Stimulated activated CD4-positive, alpha-beta T cell treated with anti-CD3 and anti-CD28 coated beads, Interleukin-15, amount 100 ng/mL, for 48 hours (primary cell): Measurements from ENCODE around the gene RBFOX1.

Experiments used
- DNase-seq, 2 donors: peaks; one replicate each; pipeline ENCODE4 v3.0.0-alpha.2; 2020; ENCODE audit warnings: low read depth in 2 of 2

Gene RBFOX1

DNA sequence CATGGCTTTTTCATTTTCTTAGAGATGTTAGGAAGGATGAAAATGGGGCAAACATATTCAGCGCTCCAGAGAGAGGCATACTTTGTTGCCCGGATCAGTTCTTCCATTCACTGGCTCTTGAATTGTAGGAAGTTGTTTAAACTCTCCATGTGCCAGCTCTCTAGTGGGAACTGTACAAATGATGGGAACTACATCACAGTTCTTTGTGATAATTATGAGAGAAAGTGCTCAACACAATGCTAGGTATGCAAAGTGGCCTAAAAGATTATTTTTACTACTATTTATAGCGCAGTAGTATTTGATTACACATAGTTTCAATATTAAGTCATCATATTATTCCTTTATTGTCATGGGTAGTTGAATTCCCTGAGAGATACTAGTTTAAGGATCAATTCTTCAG, 268.5 kb downstream of the RBFOX1 start:
- DNase-seq = no peak

- no peak for DNase-seq
Measured at GRCh38 chr16:7602291-7602950, 269.8 kb downstream of the RBFOX1 start.

- no peak for DNase-seq
Measured at GRCh38 chr16:7605812-7606211, 273.2 kb downstream of the RBFOX1 start.

GRCh38 chr16:7612671-7613070, 280.0 kb downstream of the RBFOX1 start:
- no peak for DNase-seq

DNA sequence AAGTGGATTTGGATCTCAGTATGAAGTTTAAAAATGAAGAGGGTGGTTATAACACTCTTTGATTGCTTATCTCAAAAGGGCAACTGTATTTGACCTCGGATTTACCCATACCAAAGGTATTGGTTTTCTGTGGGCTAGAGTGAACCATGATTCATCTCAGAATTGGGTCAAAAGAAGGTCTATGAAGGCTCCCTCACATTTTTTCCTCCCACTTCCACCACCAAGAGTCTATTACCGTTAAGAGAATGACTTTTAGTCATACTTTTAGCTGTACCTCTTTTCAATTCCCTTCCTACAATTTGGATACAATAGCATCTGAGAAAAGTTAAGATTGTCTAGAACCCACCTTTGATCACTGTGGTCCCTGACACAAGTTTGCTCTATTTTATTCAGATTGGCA, 280.9 kb downstream of the RBFOX1 start:
- DNase-seq = no peak

DNA sequence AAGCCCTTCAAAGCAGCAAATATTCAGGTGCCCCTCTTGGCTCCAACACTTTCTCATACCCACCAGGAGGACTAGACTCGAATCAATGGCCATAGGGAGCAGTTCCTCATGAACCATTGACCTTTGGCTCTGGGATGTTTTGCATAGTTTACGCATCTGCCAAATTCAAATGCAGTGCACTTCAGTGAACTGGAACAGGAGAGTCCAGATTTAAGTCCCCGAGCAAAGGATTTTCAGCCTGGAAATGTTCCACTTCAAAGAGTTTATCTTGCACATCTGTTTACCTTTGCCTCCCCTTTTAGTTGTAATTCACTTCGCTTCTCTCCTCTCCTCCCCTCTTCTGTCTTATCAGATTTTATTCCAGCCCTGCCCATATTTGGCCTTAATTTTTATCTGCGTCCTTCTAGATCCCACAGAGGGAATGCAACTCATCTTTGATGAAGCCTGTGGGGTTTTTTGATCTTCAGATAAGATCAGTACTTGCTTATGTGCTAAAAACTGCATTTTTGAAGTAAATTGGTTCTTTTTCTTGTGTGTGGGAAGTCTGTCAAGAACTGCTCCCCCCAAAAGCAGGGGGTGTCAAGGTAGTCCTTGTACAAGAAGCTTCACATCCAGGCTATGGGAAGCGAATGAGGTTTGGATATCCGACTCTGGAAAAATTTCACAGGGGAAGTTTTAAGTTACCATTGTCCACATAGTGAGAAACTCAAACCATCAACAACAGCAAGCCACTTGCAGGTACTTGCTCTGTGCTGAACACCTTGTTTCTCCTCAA, 281.6 kb downstream of the RBFOX1 start:
- DNase-seq = no peak

- DNase-seq = no peak
Measured at GRCh38 chr16:7615565-7615964, 282.9 kb downstream of the RBFOX1 start.

- no peak for DNase-seq
Measured at GRCh38 chr16:7624871-7625766, 292.5 kb downstream of the RBFOX1 start.

DNA sequence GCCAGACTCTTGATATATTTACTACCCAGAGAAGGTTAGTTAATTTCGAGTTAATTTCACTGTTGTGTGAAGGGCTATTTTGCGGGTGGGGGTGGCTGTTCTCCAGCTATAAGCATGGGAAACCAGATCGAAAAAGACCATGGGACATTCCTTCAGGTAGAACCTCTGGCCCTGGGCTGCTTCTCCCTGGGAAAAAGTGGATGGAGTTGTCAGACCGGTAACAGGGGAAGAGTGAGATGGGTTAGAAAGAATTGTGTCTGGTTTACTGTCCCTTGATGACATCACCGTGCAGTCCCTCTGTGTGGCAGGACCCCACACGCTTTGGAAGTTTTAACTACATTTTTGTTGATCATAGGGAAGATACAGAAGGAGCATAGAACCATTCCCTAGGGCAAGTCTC, 296.3 kb downstream of the RBFOX1 start:
- no peak for DNase-seq

DNA sequence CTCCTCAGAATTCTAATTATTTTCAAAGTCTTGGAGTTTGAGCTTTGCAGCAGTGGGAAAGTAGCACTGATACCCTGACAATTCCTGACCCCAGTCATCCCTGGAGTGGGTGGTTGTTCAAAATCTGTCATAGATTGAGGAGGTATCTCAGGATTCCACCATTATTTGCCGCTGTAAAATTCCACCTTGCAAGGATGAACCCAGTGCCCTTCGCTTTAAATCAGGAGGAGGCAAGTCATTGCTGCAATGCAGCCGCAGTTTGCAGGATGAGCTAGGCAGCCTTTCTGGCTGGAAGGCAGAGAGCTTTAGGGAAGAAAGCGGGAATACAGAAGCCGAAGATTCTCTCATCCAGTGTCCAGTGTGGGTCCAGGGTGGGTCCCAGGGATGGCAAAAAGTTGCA, 296.9 kb downstream of the RBFOX1 start:
- no peak for DNase-seq

DNA sequence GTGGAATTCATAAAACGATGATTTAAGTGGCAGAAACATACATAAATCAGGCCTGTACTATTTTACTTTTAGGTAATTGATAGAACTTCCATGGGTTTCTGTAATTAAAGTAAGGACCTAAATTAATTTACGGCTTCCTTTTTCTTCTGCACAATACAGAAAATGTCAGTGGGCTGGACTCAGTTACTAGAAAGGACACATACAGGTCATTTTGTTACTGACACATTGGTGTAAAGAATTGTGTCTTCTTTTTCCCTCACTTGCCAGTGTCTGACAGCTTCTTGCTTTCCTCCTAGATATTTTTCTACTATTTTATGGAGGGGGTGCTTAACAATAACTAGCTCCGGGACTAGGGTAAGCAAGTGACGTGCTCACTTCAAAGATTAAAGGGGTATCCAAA, 304.8 kb downstream of the RBFOX1 start:
- no peak for DNase-seq

DNA sequence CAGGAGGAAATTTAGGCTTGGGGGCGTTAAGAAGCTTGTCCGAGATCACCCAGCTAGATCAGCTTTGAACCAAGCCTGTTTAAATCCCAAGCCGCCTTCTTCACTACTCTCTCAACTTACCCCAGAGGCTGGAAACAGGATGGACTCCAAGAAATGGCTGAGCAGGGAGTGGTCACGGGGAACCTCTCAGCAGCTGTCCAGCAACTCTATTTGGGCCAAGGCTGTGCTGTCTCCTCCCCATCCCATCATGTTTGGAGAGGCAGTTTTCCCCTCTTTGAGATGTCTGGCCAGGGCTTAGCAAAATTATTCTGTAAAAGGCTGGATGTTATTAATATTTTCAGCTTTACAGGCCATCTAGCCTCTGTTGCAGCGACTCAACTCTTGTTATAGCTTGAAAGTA, 305.7 kb downstream of the RBFOX1 start:
- DNase-seq = no peak

GRCh38 chr16:7640334-7640733, 307.7 kb downstream of the RBFOX1 start:
- no peak for DNase-seq

GRCh38 chr16:7644176-7644575, 311.5 kb downstream of the RBFOX1 start:
- DNase-seq = no peak

DNA sequence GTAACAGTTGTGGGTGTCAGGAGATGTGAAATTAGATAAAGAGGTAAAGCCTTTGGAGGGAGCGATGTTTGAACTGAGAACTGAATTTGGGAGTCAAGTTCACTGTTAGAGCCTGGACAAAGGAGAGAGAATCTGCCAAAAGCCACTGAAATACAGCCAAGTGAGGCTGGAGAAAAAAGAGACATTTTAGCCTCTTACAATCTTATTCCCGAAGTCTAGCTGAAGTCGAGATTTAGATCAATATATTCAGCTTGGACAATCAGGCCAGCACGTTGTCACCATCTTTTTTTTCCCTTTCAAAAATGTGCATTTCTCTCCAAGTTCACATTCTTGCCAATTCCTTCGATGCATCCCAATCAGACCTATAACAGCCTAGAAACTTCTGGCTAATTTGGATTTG, 312.2 kb downstream of the RBFOX1 start:
- DNase-seq = no peak

DNA sequence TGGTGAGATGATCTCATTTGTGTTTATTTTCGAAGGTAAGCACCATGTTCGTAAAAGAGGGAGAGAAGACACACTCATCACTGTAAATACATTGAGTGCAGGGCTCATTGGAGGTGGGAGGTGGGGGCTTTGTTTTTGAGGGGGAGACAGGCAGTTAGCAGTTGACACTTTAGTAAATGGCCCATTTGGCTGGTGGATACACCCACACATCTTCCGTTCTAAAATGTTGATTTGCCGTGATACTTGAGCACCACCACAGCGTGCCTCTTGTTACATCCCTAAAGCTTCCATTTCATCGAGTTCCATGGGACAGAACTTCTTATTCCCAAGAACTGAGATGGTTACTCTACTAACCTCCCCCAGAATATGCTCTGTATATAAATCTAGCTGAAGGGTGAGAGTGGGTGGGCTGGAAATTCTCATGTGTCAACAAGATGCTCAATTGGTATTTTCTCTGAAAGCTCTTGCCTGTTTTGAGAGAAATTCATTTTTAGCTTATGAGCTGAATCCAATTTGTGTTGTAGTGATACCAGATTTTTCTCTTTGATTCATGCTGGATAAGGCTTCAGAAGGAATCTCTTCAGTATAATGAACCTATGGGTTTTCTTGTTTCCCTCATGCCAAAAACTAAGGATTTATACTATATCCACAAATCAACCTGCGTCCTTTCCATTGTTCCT, 314.3 kb downstream of the RBFOX1 start:
- no peak for DNase-seq

GRCh38 chr16:7650431-7650830, 317.8 kb downstream of the RBFOX1 start:
- no peak for DNase-seq

GRCh38 chr16:7651803-7652570, 319.3 kb downstream of the RBFOX1 start:
- no peak for DNase-seq

DNA sequence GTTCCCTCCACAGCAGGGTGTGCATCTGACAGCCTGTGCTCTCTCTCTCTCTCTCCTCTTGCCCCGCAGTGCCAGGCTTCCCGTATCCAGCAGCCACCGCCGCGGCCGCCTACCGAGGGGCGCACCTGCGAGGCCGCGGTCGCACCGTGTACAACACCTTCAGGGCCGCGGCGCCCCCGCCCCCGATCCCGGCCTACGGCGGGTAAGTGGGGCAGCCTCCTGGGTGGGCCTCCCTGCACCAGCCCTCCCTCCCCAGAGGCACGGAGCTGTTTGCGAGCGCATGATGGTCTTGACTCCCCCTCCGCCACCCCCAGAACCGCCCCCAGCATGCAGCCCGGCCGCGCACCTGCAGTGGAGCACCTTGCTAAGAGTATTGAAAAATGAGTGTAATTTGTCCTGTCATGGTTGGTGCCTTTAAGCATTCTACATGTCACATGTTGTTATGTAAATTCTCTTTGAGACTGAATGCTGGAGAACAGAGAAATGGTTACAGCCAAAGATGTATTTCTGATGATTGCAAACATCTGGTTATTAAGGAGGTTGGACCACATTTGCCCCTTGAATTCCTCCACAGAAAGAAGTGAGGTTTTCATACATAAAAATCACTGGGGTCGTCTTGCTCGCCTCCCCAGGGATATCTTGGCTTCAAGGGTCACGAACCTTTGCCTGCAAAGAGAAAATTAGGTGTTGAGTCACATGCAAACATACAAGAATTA, 321.3 kb downstream of the RBFOX1 start:
- no peak for DNase-seq

DNA sequence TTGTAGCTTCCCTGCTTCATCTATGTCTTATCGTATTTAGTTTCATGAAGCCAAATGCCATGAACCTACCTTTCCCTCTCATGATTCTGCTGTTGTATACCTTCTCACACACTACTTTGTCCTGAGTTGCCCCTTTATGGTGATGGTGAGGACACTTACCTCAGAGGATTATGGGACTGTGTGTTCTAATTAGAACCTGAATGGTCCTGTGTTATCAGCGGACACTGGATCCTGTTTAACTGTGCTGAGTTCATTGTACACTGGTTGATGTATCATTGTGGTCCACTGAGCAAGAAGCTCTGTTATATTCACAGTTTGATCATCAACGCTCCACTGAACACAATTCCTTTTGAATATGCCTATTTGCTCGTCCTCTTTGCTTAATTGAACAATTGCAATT, 343.0 kb downstream of the RBFOX1 start:
- DNase-seq = no peak

- DNase-seq = no peak
Measured at GRCh38 chr16:7680296-7680695, 347.7 kb downstream of the RBFOX1 start.
